Lower leg skin (tissue), 4 donors: ENCODE results near the gene SLC12A3. TPM values are rescaled to one million over a fixed set of nuclear protein-coding genes. Genes with fewer than 3 reads are reported as not detected.

ENCODE experiments used
- DNase-seq, 2 donors: peaks; one replicate each; pipeline ENCODE4 v3.0.0-alpha.2; 2019; ENCODE audit warnings: low spot score in 2 of 2
- H3K4me3 ChIP-seq: fragments of 200-600 bp; sonication (generic); 2 replicates; pipeline ENCODE4 v1.5.1; 2017; ENCODE audit warnings: mild to moderate bottlenecking, low read depth; ENCODE audit not compliant: poor library complexity, severe bottlenecking
- CTCF ChIP-seq, 3 donors: fragments of 450-650 bp; IDR thresholded peaks; one replicate each; pipeline ENCODE4 v1.5.1; 2016; ENCODE audit warnings: antibody characterized with exemption in 3 of 3, mild to moderate bottlenecking in 3 of 3, moderate library complexity in 2 of 3
- POLR2A ChIP-seq, 2 donors: fragments of 450-650 bp; IDR thresholded peaks; one replicate each; pipeline ENCODE4 v1.6.1; 2016 to 2017; ENCODE audit warnings: antibody characterized with exemption in 2 of 2, mild to moderate bottlenecking in 1 of 2, moderate library complexity in 1 of 2
- WGBS, 2 donors: methylation state at CpG; one replicate each; pipeline ENCODE4 v1.1.5; 2018; 5-methylcytosine and 5-hydroxymethylcytosine counted together
- intact Hi-C: fragments of 100-400 bp; cut with DNase I; formaldehyde crosslinking; loops from one replicate; pipeline ENCODE4 v1.15.0; 2023; ENCODE audit warnings: low total_unique reads
- total RNA-seq, 4 donors: library from RNA; depleted of rRNA; stranded (reverse); fragments of >200 nt; gene quantifications; one replicate each; pipeline ENCODE4 v1.1.0, GENCODE V29; 2016

SLC12A3 gene
- total RNA-seq, 4 donors from 2014 or later, result not detected

- no peak overlapping the region for H3K4me3 ChIP-seq
- 87 to 88% methylated on average over 11 of the region's 11 CpGs for WGBS, 2 donors
- intact Hi-C loops, result no loop called here
- DNase-seq, result peak in 1 of 2 donors; percentile 60
- no peak for TF ChIP-seq POLR2A (IDR thresholded peaks at IDR 0.05)
- TF ChIP-seq CTCF (IDR thresholded peaks at IDR 0.05), result no peak
Observed at GRCh38 chr16:56849690-56850680, 15.0 kb upstream of the SLC12A3 start.

GRCh38 chr16:56851671-56852400 is 13.2 kb upstream of the SLC12A3 start:
- H3K4me3 ChIP-seq, result no peak overlapping the region
- intact Hi-C loops, result no loop called here
- no peak for TF ChIP-seq CTCF (IDR thresholded peaks at IDR 0.05)
- no peak for TF ChIP-seq POLR2A (IDR thresholded peaks at IDR 0.05)
- 60 to 67% methylated on average over 8 of the region's 8 CpGs for WGBS, 2 donors
- no peak for DNase-seq

- 78 to 83% methylated on average over 3 of the region's 3 CpGs for WGBS, 2 donors
Observed at GRCh38 chr16:56852401-56852730, 12.6 kb upstream of the SLC12A3 start.

GRCh38 chr16:56852968-56853367 is 12.0 kb upstream of the SLC12A3 start:
- no peak for DNase-seq
- WGBS, 2 donors, result 96 to 97% methylated on average over 11 of the region's 11 CpGs
- H3K4me3 ChIP-seq, result no peak overlapping the region
- TF ChIP-seq CTCF (IDR thresholded peaks at IDR 0.05) (no peak), POLR2A (IDR thresholded peaks at IDR 0.05) (no peak)
- intact Hi-C loops, result no loop called here

More at GRCh38 chr16:56852401-56852730, 12.6 kb upstream of the SLC12A3 start:
- TF ChIP-seq CTCF (IDR thresholded peaks at IDR 0.05) (no peak), POLR2A (IDR thresholded peaks at IDR 0.05) (no peak)
- DNase-seq, result no peak
- no peak overlapping the region for H3K4me3 ChIP-seq
- intact Hi-C loops, result no loop called here

GRCh38 chr16:56855201-56855600 is 9.8 kb upstream of the SLC12A3 start:
- H3K4me3 ChIP-seq, result no peak overlapping the region
- no peak for TF ChIP-seq POLR2A (IDR thresholded peaks at IDR 0.05)
- no peak for TF ChIP-seq CTCF (IDR thresholded peaks at IDR 0.05)
- WGBS, 2 donors, result 89 to 90% methylated on average over 6 of the region's 6 CpGs
- DNase-seq, result no peak
- intact Hi-C loops, result no loop called here
